NCI-H345 treated with DMSO at 0.1 percent for 48 hours (cell line): ENCODE results near the gene BBOX1.
"Not testable (repeated sequence)": the region's sequence is repeated elsewhere in the genome, so short reads cannot be mapped to it uniquely, and the experiment has no call there.

Experiments used
- DNase-seq: peaks from one replicate; lab custom pipeline; 2025; ENCODE audit not compliant: unreplicated experiment; lab: John Stamatoyannopoulos, UW

The BBOX1 gene, protein sequence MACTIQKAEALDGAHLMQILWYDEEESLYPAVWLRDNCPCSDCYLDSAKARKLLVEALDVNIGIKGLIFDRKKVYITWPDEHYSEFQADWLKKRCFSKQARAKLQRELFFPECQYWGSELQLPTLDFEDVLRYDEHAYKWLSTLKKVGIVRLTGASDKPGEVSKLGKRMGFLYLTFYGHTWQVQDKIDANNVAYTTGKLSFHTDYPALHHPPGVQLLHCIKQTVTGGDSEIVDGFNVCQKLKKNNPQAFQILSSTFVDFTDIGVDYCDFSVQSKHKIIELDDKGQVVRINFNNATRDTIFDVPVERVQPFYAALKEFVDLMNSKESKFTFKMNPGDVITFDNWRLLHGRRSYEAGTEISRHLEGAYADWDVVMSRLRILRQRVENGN

DNA sequence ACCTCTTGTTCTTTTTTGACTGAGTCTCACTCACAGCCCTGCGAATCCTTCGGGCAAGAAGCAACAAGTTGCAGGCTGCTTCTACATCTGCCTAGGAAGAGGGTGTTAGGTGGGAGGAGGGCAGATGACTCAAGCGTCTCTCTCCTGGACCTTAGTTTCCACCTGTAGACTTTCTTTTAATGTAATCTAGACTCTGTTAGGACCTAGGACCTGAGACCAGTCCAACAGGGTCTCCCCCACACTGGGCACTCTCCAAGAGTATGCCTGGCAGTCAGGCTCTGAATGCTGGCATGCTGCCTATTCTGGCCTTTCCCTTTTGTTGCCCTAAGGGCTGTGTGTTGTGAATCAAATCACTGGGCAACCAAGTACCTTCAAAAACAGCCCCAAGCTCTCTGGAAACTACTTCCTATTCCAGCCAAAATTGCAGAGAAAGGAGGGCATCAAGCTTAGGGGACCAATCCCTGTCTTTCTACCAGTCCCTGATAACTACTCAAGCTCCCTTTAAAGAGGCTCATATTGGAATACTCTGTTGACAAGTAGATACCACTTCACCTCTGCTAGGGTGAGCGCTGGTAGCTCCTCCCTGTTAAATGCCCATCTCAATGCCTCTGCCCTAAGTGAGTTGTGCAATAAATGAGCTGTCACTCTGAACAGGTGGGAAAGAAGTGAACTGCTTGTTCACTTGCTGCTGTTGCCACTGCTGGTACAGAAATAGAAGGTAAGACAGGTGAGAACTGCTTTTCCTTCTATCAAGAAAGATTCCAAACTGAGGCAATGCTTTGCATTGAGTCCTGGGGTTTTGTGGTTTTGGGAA is at the start of gene BBOX1:
Gene BBOX1 (plus strand): TSS at position 514 of the 814 bp plus-strand sequence. CDS start 14,616 bp downstream, outside the sequence.
- no peak for DNase-seq

DNA sequence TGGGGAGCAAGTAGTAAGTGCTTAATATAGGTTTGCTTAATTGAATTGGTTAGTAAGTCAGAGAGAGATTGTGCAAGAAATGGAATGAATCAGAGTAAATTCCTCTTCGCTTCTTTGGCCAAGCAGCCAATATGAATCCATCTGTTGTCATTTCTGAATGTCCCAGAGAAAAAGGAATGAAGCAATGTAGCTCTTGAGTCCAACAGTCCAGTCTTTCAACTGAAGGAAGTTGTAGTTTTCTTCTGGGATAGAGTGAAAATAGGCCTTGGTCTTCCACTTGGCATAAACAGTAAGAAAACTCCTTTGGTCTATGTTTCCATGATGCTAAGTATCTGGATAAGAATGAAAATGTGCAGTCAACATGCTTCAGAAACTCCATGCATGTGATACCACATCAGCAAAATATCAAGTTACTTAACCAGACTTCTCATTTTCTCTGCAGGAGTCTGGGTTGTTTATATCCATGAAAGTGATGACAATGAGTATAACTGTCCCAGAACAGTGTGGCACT is 48.5 kb upstream of the BBOX1 start:
- no peak for DNase-seq

DNA sequence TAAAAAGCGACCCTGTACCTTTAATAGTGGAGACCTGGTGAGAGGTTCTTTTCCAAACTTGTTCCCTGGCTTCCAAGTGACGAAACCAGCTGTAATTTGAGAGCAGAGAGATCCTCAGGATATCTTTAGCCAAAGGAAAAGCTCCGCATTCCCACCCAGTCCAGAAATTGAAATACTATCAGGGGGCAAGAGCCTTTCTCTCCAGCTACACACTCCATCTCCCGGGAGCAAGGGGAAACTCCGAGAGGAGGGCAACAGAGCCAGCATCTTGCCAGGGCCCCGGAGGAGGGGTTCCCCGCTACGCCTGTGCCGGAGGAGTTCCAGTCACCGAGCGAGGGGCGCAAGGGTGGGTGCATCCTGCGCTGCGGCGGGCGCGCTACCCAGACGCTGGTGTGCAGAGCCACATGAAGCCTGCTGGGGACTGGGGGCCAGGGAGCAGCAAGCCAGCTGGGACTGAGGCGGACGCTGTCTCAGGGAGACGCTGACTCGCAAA is 46.6 kb upstream of the BBOX1 start, which contains the start of gene FIBIN:
Gene FIBIN (plus strand): TSS at position 148 of the 493 bp plus-strand sequence. CDS start 415 bp downstream, outside the sequence.
- DNase-seq: no peak

DNA sequence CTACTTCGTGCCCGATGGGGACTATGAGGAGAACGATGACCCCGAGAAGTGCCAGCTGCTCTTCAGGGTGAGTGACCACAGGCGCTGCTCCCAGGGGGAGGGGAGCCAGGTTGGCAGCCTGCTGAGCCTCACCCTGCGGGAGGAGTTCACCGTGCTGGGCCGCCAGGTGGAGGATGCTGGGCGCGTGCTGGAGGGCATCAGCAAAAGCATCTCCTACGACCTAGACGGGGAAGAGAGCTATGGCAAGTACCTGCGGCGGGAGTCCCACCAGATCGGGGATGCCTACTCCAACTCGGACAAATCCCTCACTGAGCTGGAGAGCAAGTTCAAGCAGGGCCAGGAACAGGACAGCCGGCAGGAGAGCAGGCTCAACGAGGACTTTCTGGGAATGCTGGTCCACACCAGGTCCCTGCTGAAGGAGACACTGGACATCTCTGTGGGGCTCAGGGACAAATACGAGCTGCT is 46.0 kb upstream of the BBOX1 start:
- DNase-seq: no peak

DNA sequence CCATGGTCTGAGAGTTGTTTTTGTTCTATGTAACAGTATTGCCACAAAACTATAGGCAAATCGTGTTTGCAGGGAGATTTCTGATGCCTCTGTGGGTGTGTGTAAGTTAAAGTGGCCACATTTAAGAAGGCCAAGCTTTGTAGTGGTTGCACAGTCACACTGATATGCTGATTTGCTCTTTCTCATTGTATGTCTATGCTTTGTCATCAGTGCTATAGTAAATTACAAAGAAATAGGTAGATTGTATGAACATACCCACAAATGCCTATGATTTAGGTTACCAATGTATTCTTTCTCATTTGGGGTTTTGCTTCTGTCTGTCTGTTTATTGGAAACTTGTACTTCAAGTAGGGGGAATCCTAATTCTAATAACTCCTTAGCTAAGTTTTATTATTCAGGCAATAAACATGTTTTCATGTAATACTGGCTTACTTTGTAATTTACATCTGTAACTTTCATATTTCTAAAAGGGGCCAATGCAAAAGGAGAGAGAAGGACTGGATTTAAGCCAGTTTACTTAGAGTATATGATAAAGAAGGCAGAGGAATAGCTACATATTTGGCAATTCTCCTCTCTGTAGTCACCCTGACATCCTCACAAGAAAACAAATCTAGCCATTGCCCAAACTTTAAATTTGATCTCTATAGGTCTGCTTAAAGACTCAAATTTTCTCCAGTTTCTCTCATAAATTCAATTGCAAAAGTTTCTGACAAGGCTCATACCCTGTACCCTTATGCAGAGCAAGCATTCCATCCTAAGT is 44.7 kb upstream of the BBOX1 start:
- no peak for DNase-seq

DNA sequence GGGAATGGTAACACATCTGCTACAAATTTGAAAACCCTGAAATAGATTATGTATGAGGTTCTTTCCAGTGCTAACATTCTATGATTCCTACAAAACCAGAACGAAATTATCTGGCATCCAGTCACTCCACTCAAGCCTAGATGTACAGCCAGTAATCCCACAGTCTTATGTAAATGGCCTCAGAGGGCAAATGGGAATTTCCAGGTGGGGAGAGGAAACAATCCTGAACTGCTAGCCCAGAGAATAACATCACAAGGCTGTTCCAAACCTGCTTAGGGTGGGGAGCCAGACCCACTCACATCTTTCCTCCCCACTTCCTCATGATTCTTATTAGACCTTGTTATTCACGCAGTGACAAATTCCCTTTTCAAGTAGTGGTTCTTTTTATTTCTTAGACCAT is 43.2 kb upstream of the BBOX1 start:
- DNase-seq: no peak

DNA sequence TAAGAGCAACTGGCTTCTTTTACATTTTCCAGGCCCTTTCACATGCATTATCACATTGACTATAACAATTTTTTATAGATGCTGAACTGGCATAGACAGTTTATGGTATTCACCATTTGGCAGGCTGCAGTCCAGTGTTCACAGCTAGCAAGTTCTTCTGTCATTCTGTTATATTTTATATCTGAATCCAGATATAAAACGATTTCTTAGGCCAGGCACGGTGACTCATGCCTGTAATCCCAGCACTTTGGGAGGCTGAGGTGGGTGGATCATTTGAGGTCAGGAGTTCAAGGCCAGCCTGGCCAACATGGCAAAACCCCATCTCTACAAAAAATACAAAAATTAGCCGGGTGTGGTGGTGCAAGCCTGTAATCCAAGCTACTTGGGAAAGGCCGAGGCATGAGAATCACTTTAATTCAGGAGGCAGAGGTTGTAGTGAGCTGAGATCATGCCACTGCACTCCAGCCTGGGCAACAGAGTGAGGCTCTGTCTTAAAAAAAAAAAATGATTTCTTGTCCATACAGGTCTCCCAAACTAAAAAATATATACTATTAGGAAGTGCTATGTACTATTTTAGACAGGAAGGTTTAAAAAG is 39.4 kb upstream of the BBOX1 start:
- DNase-seq: not testable (repeated sequence)

DNA sequence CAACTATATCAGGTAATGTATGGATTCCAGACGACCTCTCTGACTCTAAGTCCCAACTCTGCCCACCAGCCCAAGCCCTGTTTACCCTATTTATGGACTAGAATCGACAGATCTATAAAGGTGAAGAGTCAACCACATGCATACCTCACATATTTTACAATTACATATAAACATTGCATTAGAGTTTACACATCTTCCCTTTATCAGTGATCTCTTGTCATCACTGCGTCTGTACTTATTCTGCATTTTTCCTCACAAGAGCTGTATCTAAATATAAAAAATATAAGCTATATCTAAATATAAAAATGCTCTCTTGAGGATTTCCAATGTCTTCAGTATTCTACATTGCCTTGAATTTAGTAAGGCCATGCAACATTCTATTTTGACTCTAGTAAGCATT is 38.2 kb upstream of the BBOX1 start:
- DNase-seq: no peak

DNA sequence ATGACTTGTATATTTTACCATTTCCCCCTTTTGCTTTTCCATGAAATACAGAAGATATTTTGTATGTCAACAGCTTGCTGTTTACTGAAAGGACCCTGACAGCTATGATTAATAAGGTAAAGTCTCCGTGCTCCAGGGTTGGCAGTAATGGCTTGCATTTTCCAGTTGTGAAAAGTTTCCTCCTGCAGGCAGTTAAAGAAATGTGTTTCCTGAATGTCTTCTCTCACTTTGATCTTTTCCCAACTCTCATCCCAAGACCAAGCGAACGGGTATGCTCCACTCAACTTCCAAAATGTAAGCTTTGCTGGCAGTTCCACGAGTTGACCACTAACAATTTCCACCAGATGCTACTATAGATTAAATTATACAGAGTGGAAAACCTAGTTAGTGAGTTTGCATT is 37.8 kb upstream of the BBOX1 start:
- DNase-seq: no peak

DNA sequence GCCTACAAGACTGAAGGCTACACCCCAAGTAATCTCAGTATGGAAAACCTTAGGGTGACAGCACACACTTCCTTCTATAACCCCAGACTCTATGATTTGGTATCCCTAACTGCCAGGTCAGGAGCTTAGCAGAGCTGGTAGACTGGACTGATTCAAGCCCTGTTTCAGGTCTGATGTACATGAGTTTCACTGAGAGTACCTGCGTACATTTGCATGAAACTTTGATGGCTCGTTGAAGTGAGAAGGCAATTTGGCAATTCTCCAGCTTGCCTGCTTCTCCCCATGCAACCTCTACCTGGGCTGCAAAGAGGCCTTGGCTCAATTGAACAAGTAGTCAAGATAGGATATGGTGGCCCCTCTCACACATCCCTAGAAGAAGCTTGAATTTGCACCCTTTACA is 36.5 kb upstream of the BBOX1 start:
- DNase-seq: no peak

DNA sequence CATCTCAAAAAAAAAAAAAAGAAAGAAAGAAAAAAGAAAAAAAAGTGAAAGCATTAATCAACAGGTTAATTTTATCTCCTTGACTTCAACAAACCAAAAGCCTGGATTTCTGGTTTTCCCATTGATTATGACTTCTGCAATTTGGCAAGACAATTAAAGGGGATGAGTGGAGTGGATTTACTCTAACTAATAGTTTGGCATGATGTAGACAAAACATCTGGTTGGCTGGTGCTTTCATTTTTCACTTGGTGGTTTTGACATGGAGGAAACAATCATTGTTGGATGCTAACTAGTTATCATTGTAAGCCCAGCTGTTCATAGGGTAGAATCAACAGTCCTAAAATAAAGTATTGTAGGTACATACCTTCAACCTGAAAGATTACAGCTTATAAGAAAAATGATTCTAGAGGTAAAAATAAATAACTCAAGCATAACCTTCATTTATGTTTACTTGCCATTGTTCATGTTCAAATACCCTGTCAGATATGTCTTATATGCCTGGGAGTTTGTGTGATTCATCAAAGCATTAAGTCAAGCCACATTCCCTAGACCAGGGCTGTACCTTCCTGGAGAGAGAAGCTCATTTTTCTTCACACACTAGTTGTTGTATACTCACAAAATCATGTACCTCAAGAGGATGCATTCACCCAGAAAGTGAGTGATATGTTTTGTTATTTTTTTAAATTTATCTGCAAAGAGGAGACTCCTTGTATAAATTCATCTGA is 31.6 kb upstream of the BBOX1 start:
- no peak for DNase-seq

DNA sequence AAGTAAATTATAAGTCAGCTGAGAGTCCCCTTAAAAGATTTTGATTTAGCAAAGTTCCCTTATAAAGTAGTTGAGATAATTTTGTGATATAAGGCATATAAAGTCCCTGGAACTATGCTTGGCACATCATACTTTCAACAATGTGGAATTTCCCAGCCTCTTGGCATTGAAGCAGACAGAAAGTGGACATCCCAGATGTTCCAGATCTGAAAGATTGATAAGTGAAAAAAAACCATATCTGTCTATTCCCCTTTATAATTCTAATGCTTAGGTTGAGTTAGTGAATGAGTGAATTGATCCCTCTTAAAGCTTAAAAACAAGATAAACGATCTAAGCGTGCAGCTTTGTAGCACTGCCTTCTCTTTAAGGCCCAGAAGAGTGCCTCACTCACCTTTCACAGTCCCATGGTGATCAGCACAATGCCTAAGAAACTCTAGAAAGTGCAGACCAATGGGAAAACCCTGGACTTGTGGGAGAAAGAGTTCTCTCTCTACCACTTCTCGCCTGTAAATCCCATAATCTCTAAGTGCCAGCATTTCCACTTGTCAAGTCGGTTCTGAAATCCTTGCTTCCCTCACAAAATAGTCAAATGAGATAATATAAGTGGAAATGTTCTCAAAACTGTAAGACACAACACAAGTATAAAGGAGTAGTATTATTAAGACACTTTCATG is 28.9 kb upstream of the BBOX1 start:
- DNase-seq: no peak

DNA sequence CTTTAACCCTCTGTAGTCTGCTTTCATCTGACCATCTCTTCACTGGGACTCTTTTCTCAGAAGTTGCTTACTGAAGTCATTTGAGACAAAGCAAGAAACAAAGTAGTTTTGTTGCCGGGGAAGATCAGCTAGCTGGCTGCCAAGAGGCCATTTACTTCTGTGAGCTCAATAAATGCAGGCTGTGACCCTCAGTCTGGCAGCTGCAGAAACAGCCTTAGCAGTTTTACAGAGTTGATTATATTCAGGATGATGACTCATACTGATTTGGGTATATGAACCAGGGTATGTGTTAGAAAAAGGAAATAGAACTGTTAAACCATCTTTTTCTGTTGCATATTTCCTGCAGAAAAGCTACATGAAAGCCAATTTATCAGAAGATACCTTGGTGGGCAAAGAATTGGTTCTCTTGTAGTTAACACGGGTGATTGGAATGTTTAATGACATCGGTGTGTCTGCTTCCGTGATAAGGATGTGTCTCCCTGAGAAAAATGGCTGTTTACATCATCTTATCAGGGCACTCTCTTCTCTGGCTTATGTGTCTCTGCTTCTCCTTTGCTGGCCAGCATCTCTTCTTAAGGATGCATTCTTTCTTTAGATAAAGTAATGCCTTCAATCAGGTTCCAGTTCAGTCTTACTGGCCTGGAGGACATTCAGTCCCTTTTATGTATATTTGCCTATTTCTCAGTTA is 28.2 kb upstream of the BBOX1 start:
- no peak for DNase-seq

DNA sequence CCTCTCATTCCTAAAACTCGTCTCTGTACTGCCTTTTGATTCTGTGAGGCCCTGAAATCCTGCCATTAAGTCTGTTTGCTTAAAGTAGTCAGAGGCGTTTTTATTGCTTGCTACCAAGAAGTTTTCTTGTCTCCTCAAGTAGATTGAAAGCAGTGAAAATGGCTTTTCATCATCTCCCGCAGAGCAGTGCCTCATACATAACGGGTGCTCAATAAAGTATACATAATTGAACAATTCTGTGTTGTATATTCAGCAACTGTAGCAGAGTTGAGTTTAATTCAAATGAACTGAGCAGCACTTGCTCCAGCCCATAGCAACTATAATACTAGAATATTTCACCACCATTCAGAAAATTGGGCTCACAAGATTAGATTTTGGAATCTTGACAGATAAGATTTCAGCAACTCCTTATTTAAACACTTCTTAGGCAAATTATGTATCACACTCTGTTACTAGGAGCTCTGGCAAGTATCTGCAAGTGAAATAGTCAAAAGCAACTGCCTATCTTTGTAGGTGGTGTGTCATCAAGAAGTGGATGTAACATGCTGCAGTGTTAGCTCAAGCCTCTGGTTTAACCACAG is 26.7 kb upstream of the BBOX1 start:
- DNase-seq: no peak

DNA sequence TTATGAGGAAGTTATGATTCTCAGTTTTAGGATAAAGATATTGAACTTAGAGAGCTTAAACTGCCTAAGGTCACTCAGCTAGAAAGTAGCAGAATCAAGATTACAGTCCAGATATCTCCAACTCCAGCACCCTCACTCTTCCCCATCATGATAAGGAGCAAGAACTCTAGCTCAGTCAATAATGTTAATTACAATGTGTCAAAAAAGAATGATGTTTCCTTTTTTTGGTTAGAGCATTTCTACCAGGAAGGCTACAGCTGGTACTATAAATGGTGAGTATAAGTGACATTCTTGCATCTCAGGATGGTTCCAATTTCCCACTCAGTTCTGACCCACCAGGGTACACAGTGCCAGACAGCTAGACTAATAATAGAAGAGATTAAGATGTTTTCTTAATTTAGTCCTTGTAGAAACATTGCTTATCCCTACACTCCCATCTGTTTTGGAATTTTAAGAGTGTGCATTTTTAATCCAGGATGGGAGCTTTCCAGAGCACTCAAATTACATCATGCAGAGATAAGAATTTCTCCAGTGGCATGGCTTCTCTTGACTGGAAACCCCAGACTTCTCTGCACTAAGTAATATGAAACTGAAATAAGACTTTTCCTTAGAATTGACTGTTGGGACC is 21.6 kb upstream of the BBOX1 start:
- DNase-seq: no peak

DNA sequence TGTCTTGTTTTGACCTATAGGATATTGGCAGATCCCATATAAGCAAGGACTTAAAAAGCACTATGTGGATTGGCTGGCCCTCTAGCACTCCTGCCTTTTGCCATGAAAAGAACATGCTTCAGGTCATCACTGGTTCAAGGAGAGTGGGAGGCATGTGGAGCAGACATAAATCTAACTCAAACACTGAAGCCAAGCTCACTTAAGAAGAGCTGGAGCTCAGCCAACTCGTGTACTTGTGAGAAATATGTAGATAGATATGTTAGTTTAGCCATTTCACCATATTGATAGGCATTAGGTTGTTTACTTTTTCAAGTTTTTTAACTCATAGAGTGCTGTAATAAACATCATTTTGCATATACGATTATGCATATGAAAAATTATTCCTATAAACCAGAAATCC is 19.9 kb upstream of the BBOX1 start:
- no peak for DNase-seq

DNA sequence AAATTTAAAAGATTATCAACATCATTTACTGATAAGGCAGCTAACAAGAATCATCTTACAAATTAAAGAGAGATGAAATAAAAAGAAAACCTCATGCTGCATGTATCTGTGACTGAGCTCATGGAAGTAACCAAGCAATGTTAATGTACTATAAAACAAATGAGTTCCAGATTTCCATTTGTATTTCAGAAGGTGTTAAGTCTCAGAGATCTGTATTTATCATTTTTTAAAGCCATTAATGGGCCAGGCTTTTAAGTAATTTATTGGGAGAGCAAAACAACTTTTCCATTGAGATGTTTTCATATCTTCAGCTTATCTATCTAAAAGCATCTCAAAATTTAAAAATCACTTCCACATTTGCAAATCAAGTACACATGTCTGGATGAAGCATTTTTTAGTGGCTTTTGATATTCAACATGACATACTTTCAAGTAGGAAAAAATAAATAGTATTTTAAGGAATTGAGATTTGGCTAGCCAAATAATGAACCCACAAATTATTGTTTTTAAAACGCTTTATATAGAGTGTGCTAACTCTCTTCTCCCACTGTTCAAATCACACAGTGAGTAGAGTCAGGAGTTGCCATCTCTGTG is 17.9 kb upstream of the BBOX1 start:
- DNase-seq: no peak

DNA sequence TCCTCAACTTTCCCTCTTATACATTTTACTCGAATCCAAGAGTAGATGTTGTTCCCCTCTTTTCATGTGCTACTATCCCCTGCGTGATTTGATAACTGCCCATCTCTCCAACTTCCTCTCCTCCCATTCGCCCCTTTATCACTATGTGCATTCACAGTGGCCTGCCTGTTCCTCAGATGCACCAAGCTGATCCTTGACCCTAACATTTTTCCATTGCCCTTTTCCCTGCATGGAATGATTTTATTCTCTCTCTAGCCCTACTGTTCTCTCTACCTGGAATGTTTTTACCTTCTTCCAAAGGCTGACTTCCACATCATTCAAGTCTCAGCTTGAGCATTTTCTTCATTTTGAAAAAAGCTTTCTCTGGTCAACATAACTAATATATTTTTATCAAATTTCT is 15.8 kb upstream of the BBOX1 start:
- no peak for DNase-seq
